Endothelial cell (in vitro differentiated cells): Measurements from ENCODE around the gene CEP128. TPM values are rescaled to one million over a fixed set of nuclear protein-coding genes. Genes with fewer than 3 reads are reported as not detected.

Experiments used
- DNase-seq: peaks from one replicate; pipeline ENCODE4 v3.0.0; 2021; ENCODE audit warnings: low spot score
- H3K27ac Mint-ChIP-seq: one replicate; pipeline ENCODE4 v1.8.0; 2021; ENCODE audit warnings: mixed read lengths, inconsistent platforms; ENCODE audit not compliant: unreplicated experiment
- H3K27me3 Mint-ChIP-seq: one replicate; pipeline ENCODE4 v1.8.0; 2021; ENCODE audit warnings: mild to moderate bottlenecking, moderate library complexity, mixed read lengths, inconsistent platforms; ENCODE audit not compliant: unreplicated experiment
- H3K36me3 Mint-ChIP-seq: one replicate; pipeline ENCODE4 v1.8.0; 2021; ENCODE audit warnings: mild to moderate bottlenecking, low read depth, mixed read lengths, inconsistent platforms; ENCODE audit not compliant: unreplicated experiment
- H3K4me1 Mint-ChIP-seq: one replicate; pipeline ENCODE4 v1.8.0; 2021; ENCODE audit warnings: mild to moderate bottlenecking, mixed read lengths, inconsistent platforms; ENCODE audit not compliant: unreplicated experiment
- H3K4me3 Mint-ChIP-seq: one replicate; pipeline ENCODE4 v1.8.0; 2021; ENCODE audit warnings: mild to moderate bottlenecking, mixed read lengths, inconsistent platforms; ENCODE audit not compliant: unreplicated experiment
- H3K9me3 Mint-ChIP-seq: one replicate; pipeline ENCODE4 v1.8.0; 2021; ENCODE audit warnings: mixed read lengths, inconsistent platforms; ENCODE audit not compliant: unreplicated experiment
- total RNA-seq: library from RNA; stranded (reverse); fragmentation: NEBNext Ultra II Directional; extraction: Animal tissue kit (Norgen Biotek cat#: 25700); gene quantifications from one replicate; pipeline ENCODE4 v1.2.1, GENCODE V29; 2021; ENCODE audit not compliant: unreplicated experiment
- TF ChIP-seq, protein P1 (sequence below): fragments of 200-600 bp; sonication (generic); IDR thresholded peaks from one replicate; pipeline ENCODE4 v1.5.0; 2021; ENCODE audit warnings: antibody characterized with exemption; ENCODE audit not compliant: unreplicated experiment

The CEP128 gene
- total RNA-seq, 1 donor from 2014 or later = 10.4 TPM

DNA sequence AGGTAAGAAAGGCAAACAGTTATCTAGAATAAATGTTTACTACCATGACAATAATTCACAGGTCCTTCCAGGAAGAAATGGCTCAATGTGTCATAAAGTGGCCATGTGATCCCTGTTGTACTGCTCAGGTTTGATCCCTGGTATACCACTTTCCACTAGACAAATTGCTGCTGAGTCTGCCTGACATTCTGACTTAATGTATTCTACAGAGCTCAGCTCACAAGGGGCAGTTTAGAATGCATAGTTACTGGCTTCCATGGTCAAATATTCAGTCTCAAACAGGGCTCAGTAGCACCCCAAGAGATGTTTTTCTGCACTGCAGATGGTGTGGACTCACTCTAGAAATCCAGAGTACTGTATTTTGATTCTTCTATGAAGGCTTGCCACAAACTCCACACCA is 35.7 kb upstream of the CEP128 start:
- H3K36me3 Mint-ChIP-seq = no peaks in the 10 kb centered on the region
- H3K27ac Mint-ChIP-seq = no peak overlapping the region
- no peak for DNase-seq
- H3K9me3 Mint-ChIP-seq = no peaks in the 10 kb centered on the region
- no peaks in the 10 kb centered on the region for H3K4me1 Mint-ChIP-seq
- TF ChIP-seq, protein P1, sequence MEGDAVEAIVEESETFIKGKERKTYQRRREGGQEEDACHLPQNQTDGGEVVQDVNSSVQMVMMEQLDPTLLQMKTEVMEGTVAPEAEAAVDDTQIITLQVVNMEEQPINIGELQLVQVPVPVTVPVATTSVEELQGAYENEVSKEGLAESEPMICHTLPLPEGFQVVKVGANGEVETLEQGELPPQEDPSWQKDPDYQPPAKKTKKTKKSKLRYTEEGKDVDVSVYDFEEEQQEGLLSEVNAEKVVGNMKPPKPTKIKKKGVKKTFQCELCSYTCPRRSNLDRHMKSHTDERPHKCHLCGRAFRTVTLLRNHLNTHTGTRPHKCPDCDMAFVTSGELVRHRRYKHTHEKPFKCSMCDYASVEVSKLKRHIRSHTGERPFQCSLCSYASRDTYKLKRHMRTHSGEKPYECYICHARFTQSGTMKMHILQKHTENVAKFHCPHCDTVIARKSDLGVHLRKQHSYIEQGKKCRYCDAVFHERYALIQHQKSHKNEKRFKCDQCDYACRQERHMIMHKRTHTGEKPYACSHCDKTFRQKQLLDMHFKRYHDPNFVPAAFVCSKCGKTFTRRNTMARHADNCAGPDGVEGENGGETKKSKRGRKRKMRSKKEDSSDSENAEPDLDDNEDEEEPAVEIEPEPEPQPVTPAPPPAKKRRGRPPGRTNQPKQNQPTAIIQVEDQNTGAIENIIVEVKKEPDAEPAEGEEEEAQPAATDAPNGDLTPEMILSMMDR = no peak
- H3K4me3 Mint-ChIP-seq = no peak overlapping the region
- no peaks in the 10 kb centered on the region for H3K27me3 Mint-ChIP-seq

DNA sequence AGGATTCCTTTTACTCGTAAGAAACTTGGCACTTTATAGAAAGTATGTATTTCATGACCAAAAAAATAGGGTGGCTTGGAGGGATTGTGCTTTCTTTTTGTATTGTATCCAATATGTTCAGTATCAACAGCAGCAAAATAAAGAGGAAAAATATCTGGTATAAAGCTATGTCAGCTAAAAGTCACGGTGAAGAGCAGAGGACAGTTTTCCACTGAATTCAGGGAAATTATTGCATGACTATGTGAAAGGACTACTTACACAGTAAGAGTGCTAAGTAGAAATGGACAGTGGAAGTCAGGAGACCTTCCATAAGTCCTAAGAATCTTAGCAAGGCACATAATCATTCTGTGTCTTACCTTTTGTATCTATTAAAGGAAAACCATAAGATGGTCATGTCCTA is 33.1 kb upstream of the CEP128 start:
- H3K4me1 Mint-ChIP-seq = no peaks in the 10 kb centered on the region
- H3K9me3 Mint-ChIP-seq = no peaks in the 10 kb centered on the region
- TF ChIP-seq, protein P1 = no peak
- no peaks in the 10 kb centered on the region for H3K36me3 Mint-ChIP-seq
- DNase-seq = no peak
- no peak overlapping the region for H3K4me3 Mint-ChIP-seq
- H3K27me3 Mint-ChIP-seq = no peaks in the 10 kb centered on the region
- H3K27ac Mint-ChIP-seq = no peak overlapping the region

DNA sequence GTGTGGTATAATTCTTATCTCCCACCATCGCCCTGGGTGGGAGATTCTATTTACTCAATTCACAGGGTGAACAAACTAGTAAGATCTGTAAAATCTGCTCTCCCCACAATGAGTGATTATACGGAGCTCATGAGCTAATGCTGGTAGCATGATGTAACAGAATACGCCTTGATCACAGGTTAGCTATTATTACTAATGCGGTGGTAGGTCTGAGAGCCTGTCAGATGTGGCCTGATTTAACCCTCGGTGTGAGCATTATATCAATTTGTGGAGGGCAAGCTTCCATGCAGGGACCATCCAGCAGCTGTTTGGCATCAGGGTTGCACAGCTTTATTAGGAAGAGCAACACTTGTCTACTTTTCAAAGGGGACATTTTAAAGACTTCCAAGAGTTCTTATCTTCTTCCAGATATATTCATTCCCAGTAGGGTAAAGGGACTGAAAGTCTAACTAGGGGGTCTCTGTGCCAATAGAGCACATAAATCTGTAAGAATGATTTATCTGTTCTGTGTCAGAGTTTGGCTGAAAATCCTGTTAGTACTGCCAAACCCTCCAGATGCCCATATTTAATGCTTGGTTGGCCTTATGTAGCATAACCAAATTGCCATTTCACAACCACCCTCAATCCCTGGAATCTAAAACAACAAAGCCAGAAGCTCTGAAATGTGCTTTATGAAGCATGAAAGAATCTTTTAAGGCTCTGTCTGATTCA is 32.5 kb upstream of the CEP128 start:
- H3K4me3 Mint-ChIP-seq = no peak overlapping the region
- no peaks in the 10 kb centered on the region for H3K4me1 Mint-ChIP-seq
- TF ChIP-seq, protein P1 = no peak
- no peak overlapping the region for H3K27ac Mint-ChIP-seq
- DNase-seq = no peak
- no peaks in the 10 kb centered on the region for H3K9me3 Mint-ChIP-seq
- no peaks in the 10 kb centered on the region for H3K27me3 Mint-ChIP-seq
- H3K36me3 Mint-ChIP-seq = no peaks in the 10 kb centered on the region

DNA sequence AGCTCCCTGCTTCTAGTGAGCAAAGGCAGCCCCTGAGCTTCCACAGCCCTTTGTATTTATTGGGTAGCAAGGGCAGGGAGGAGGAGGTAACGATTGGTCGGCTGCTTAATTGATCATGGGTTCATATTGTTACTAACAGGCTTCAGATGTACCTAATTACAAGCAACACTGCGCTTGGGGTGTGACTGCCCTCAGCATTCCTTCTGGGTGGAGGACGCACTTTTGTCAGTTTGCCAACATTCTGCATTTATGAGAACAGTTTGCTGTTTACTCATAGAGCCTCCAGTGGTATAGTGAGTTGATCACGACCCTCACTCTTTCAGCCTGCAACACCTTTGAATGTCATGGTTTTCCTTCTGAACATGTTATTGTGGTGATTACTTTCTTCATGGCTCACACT is 23.5 kb upstream of the CEP128 start:
- Mint-ChIP-seq H3K27ac (no peak overlapping the region), H3K4me3 (no peak overlapping the region), H3K36me3 (no peaks in the 10 kb centered on the region), H3K27me3 (no peaks in the 10 kb centered on the region), H3K9me3 (no peaks in the 10 kb centered on the region), H3K4me1 (peaks cover 3% of the 10 kb centered on the region)
- TF ChIP-seq, protein P1 = no peak
- no peak for DNase-seq

DNA sequence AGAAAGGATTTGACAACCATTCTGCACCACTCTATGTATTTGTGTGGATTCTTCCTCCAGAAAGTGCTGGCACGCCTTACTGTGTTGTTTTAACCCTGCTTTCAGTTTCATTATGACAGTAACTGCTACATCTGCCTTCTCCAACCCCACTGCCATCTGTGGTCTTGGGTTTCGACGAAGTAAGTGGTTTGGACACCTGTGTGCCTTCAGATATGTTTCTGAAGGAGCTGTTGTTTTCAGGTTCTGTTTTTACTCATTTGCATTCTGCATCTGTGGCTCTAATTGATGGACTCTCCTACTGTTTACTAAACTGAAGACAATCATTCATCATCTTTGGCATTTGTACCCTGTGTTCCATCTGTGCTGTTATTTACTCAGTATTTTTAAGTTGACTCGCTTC is 18.0 kb upstream of the CEP128 start:
- Mint-ChIP-seq H3K27ac (no peak overlapping the region), H3K4me1 (peaks cover 16% of the 10 kb centered on the region), H3K9me3 (no peaks in the 10 kb centered on the region), H3K4me3 (no peak overlapping the region), H3K36me3 (no peaks in the 10 kb centered on the region), H3K27me3 (peaks cover 1% of the 10 kb centered on the region)
- TF ChIP-seq, protein P1 = no peak
- DNase-seq = no peak
